Measurements from ENCODE around the gene AKAP10.

- no peak for TF ChIP-seq CTCF (IDR thresholded peaks at IDR 0.05)
- no peak for TF ChIP-seq POLR2A (IDR thresholded peaks at IDR 0.05)
Measured at GRCh38 chr17:19928299-19928698, 49.3 kb downstream of the AKAP10 start.
